Activated CD8-positive, alpha-beta memory T cell treated with anti-CD3 and anti-CD28 coated beads, Interleukin-2, amount 10 ng/mL, durations not matched to agents 7 days and 5 days (primary cell): ENCODE data around the gene AP1S1. TPM values are rescaled to one million over a fixed set of nuclear protein-coding genes. Genes with fewer than 3 reads are reported as not detected.

Experiments used
- ATAC-seq: fragments of 150-1000 bp; cut with Tn5 transposase; one replicate; pipeline ENCODE4 v1.10.0; 2021; ENCODE audit warnings: moderate library complexity
- CTCF ChIA-PET: fragments of 350-600 bp; sonication (Branson Sonifier 250); formaldehyde crosslinking; loops from one replicate; lab custom pipeline; 2021; ENCODE audit warnings: antibody characterized with exemption; lab: Charles Lee
- DNase-seq: peaks from one replicate; pipeline ENCODE4 v3.0.0-alpha.2; 2020
- H3K27ac Mint-ChIP-seq: one replicate; pipeline ENCODE4 v1.8.0; 2021; ENCODE audit warnings: mild to moderate bottlenecking, mixed read lengths
- H3K27me3 Mint-ChIP-seq: one replicate; pipeline ENCODE4 v1.8.0; 2021; ENCODE audit warnings: mixed read lengths
- H3K36me3 Mint-ChIP-seq: one replicate; pipeline ENCODE4 v1.8.0; 2021; ENCODE audit warnings: mild to moderate bottlenecking, mixed read lengths
- H3K4me1 Mint-ChIP-seq: one replicate; pipeline ENCODE4 v1.8.0; 2021; ENCODE audit warnings: mixed read lengths
- H3K4me3 Mint-ChIP-seq: one replicate; pipeline ENCODE4 v1.8.0; 2021; ENCODE audit warnings: mild to moderate bottlenecking, moderate library complexity, mixed read lengths
- H3K9me3 Mint-ChIP-seq: one replicate; pipeline ENCODE4 v1.8.0; 2022; ENCODE audit warnings: low read depth, mixed read lengths
- total RNA-seq, 2 experiments: library from RNA; stranded (reverse); gene quantifications; one replicate each; pipeline ENCODE4 v1.2.3, GENCODE V29; 2021

AP1S1 gene
- total RNA-seq, 2 experiments from 2014 or later, result 49.9 to 51.7 TPM

DNA sequence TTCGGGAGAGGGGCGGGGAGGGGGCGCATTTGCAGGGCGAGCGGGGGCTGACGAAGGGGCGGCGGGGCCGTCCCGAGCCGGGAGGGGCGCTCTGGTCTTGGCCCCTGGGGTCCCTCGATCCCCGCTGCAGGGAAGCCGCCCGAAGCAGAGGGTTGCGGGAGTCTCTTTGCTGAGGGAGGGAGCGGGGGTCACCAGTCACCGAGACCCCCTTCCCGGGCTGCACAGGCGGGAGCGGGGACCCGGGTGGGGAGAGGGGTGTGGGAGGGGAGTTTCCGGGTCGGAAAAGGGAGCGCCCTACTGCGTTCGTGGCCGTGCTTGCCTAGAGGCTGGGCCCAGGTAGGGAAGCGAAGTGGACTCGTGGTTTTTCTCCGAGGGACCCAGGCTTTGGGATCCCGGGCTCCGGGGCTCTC, 422 bp downstream of the AP1S1 start:
- DNase-seq, result no peak
- H3K36me3 Mint-ChIP-seq, result peaks cover 2% of the 10 kb centered on the region
- peaks cover 17% of the 10 kb centered on the region for H3K27me3 Mint-ChIP-seq
- H3K27ac Mint-ChIP-seq, result no peak overlapping the region
- H3K4me1 Mint-ChIP-seq, result peaks cover 9% of the 10 kb centered on the region
- CTCF ChIA-PET, result interaction anchor here (0.6 to 9.1 kb wide), 8 partner anchors 8 to 161 kb away, joined by 3 to 90 read pairs (median 3); partner anchors contain the start of gene VGF
- peak; percentile 38 for ATAC-seq
- no peaks in the 10 kb centered on the region for H3K9me3 Mint-ChIP-seq
- peak overlapping the region; percentile 73 for H3K4me3 Mint-ChIP-seq

- Mint-ChIP-seq H3K27me3 (peaks cover 14% of the 10 kb centered on the region), H3K9me3 (no peaks in the 10 kb centered on the region), H3K27ac (no peak overlapping the region), H3K4me3 (peak overlapping the region; percentile 73), H3K4me1 (peaks cover 9% of the 10 kb centered on the region), H3K36me3 (peaks cover 6% of the 10 kb centered on the region)
- ATAC-seq (no peak), DNase-seq (no peak)
- CTCF ChIA-PET, result interaction anchor here (0.7 to 9.1 kb wide), 6 partner anchors 8 to 89 kb away, joined by 3 to 90 read pairs (median 6); no protein-coding TSS in a partner anchor
These were observed 1.0 kb downstream of the AP1S1 start for GRCh38 chr7:101155303-101155702.

DNA sequence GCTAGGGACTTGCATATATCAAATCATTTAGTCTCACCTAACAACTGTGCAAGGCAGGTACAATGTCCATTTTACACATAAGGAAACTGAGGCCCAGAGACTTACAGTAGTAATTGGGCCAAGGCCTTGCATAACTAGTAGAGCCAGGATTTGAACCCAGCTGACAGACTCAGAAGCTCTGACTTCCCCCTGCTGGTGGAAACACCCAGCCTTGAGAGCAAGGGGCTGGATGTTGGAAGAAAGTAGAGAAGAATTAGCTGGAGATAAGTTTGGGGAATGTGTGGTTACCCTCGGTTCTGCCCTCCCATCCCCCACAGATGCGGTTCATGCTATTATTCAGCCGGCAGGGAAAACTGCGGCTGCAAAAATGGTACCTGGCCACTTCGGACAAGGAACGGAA, 2.0 kb downstream of the AP1S1 start:
- Mint-ChIP-seq H3K27ac (no peak overlapping the region), H3K36me3 (peaks cover 8% of the 10 kb centered on the region), H3K9me3 (no peaks in the 10 kb centered on the region), H3K4me3 (no peak overlapping the region), H3K27me3 (peaks cover 11% of the 10 kb centered on the region), H3K4me1 (peaks cover 9% of the 10 kb centered on the region)
- no peak for DNase-seq
- CTCF ChIA-PET, result interaction anchor here (0.6 to 9.1 kb wide), 7 partner anchors 9 to 328 kb away, joined by 3 to 90 read pairs (median 4); no protein-coding TSS in a partner anchor
- no peak for ATAC-seq

- Mint-ChIP-seq H3K4me1 (peaks cover 9% of the 10 kb centered on the region), H3K9me3 (no peaks in the 10 kb centered on the region), H3K36me3 (peaks cover 10% of the 10 kb centered on the region), H3K4me3 (no peak overlapping the region), H3K27me3 (peaks cover 10% of the 10 kb centered on the region), H3K27ac (no peak overlapping the region)
- CTCF ChIA-PET, result interaction anchor here (0.6 to 9.1 kb wide), 9 partner anchors 9 to 328 kb away, joined by 3 to 90 read pairs (median 4); partner anchors contain the start of gene VGF
- DNase-seq (no peak), ATAC-seq (no peak)
These were observed 2.8 kb downstream of the AP1S1 start for GRCh38 chr7:101156866-101157589.

GRCh38 chr7:101159696-101160674, 5.7 kb downstream of the AP1S1 start:
- no peaks in the 10 kb centered on the region for H3K9me3 Mint-ChIP-seq
- H3K4me1 Mint-ChIP-seq, result peaks cover 11% of the 10 kb centered on the region
- CTCF ChIA-PET, result interaction anchor here (4.3 to 9.1 kb wide), 2 partner anchors 14 to 17 kb away, joined by 16 to 90 read pairs; no protein-coding TSS in a partner anchor
- no peak for ATAC-seq
- H3K36me3 Mint-ChIP-seq, result peaks cover 10% of the 10 kb centered on the region
- no peak overlapping the region for H3K4me3 Mint-ChIP-seq
- H3K27me3 Mint-ChIP-seq, result peaks cover 13% of the 10 kb centered on the region
- no peak overlapping the region for H3K27ac Mint-ChIP-seq
- no peak for DNase-seq

GRCh38 chr7:101160910-101161309, 6.6 kb downstream of the AP1S1 start:
- peaks cover 10% of the 10 kb centered on the region for H3K36me3 Mint-ChIP-seq
- H3K4me1 Mint-ChIP-seq, result peaks cover 14% of the 10 kb centered on the region
- DNase-seq (no peak), ATAC-seq (no peak)
- no peak overlapping the region for H3K27ac Mint-ChIP-seq
- CTCF ChIA-PET, result interaction anchor here (4.3 to 9.1 kb wide), 2 partner anchors 13 to 18 kb away, joined by 16 to 90 read pairs; no protein-coding TSS in a partner anchor
- no peak overlapping the region for H3K4me3 Mint-ChIP-seq
- H3K9me3 Mint-ChIP-seq, result no peaks in the 10 kb centered on the region
- peaks cover 22% of the 10 kb centered on the region for H3K27me3 Mint-ChIP-seq

DNA sequence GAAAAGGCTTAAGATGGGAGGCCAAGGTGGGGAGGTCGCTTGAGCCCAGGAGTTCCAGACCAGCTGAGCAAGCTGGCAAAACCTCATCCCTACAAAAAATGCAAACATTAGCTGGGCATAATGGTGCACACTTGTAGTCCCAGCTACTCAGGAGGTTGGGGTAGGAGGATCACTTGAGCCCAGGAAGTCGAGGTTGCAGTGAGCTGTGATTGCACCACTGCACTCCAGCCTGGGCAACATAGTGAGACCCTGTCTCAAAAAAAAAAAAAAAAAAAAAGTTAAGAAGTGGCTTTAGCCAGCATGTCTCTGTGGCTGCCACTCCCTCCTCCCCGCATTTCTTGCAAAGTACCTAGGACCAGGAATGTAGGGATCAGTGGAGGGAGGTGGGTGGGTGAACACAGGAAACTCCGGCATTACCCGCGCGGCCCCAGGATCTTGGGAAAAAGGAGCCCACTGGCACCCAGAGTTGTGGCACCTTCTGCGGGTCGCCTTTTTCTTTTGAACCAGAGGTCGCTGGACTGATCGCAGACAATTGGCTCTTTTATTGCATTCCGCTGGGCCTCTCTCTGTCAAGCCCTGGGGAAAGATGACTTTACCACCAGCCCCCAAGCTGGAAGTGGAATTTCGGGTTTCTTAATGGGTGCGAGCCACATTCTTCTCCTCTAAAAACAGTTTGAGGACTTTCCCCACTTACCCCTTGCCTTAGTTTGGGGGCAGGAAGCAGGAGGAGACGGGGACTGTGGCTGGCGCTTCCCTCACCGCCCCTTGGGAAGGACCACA, 7.6 kb downstream of the AP1S1 start:
- peaks cover 29% of the 10 kb centered on the region for H3K27me3 Mint-ChIP-seq
- H3K27ac Mint-ChIP-seq, result no peak overlapping the region
- DNase-seq (no peak), ATAC-seq (no peak)
- peak overlapping the region; percentile 74 for H3K4me3 Mint-ChIP-seq
- H3K36me3 Mint-ChIP-seq, result peaks cover 8% of the 10 kb centered on the region
- peaks cover 18% of the 10 kb centered on the region for H3K4me1 Mint-ChIP-seq
- H3K9me3 Mint-ChIP-seq, result no peaks in the 10 kb centered on the region
- CTCF ChIA-PET, result interaction anchor here (4.3 to 5.2 kb wide), 2 partner anchors 12 to 18 kb away, joined by 16 to 39 read pairs; no protein-coding TSS in a partner anchor

DNA sequence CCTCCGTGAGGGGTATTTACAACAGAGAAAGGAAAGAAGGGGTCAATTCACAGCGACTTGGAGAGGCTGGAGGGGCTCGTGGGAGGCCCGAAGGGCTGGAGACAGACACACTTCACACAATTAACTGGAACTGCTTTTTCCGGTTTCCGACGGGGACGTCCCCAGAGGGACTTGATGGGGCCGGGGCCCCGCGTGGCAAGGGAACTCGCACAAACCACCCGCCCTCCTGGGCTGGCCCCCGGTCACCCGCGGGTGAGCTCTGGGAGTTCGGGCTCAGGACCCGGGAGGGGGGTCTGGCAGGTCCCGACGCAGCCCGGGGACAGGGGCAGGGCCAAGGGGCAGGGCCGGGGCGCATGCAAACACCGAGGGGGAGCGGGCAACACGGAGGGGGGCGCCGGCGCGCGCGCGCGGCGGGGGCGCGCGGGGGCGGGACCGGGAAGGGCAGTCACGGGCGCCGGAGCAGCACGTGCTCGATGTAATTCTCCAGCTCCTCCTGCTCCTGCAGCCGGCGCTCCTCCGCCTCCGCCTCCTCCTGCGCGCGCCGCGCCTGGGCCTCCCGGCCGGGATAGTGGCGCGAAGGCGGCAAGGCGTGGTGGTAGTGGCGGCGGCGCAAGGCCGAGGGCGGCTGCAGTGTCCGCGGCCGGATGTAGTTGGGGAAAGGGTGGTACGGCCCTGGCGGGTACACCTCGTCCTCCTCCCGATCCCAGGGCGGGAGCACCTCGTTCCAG, 8.4 kb downstream of the AP1S1 start:
- CTCF ChIA-PET, result interaction anchor here (0.8 to 5.2 kb wide), 3 partner anchors 8 to 18 kb away, joined by 3 to 39 read pairs (median 16); partner anchors contain the start of gene AP1S1
- Mint-ChIP-seq H3K4me3 (peak overlapping the region; percentile 74), H3K27me3 (peaks cover 38% of the 10 kb centered on the region), H3K27ac (no peak overlapping the region), H3K9me3 (no peaks in the 10 kb centered on the region), H3K36me3 (peaks cover 7% of the 10 kb centered on the region), H3K4me1 (peaks cover 23% of the 10 kb centered on the region)
- DNase-seq (no peak), ATAC-seq (peak; percentile 20)

- H3K4me1 Mint-ChIP-seq, result peaks cover 26% of the 10 kb centered on the region
- peak overlapping the region; percentile 32 for H3K27ac Mint-ChIP-seq
- no peaks in the 10 kb centered on the region for H3K9me3 Mint-ChIP-seq
- H3K4me3 Mint-ChIP-seq, result peak overlapping the region; percentile 74
- peaks cover 45% of the 10 kb centered on the region for H3K27me3 Mint-ChIP-seq
- H3K36me3 Mint-ChIP-seq, result peaks cover 7% of the 10 kb centered on the region
- ATAC-seq (peak; percentile 41), DNase-seq (peak; percentile 69)
- CTCF ChIA-PET, result interaction anchor here (0.8 to 5.2 kb wide), 3 partner anchors 9 to 19 kb away, joined by 3 to 39 read pairs (median 16); partner anchors contain the start of gene AP1S1
These were observed 9.2 kb downstream of the AP1S1 start for GRCh38 chr7:101163279-101164070.

GRCh38 chr7:101164071-101164840, 10.0 kb downstream of the AP1S1 start:
- H3K36me3 Mint-ChIP-seq, result peaks cover 7% of the 10 kb centered on the region
- H3K4me3 Mint-ChIP-seq, result no peak overlapping the region
- ATAC-seq (no peak), DNase-seq (no peak)
- CTCF ChIA-PET, result interaction anchor here (1.8 to 5.2 kb wide), 4 partner anchors 10 to 28 kb away, joined by 8 to 39 read pairs (median 15); no protein-coding TSS in a partner anchor
- no peak overlapping the region for H3K27ac Mint-ChIP-seq
- H3K9me3 Mint-ChIP-seq, result no peaks in the 10 kb centered on the region
- peaks cover 31% of the 10 kb centered on the region for H3K4me1 Mint-ChIP-seq
- H3K27me3 Mint-ChIP-seq, result peaks cover 52% of the 10 kb centered on the region
